Measurements from ENCODE around the gene SLC5A10.

GRCh38 chr17:18920911-18921441 is 31.0 kb upstream of the SLC5A10 start:
- TF ChIP-seq CTCF (IDR thresholded peaks at IDR 0.05) (no peak), POLR2A (IDR thresholded peaks at IDR 0.05) (no peak)

All from Peyer's patch (tissue), 4 donors.